ENCODE measurements around the gene FGF14. TPM values are rescaled to one million over a fixed set of nuclear protein-coding genes. Genes with fewer than 3 reads are reported as not detected.
"Not testable (repeated sequence)": the region's sequence is repeated elsewhere in the genome, so short reads cannot be mapped to it uniquely, and the experiment has no call there.

Gene FGF14
- total and polyA plus RNA-seq, 5 donors from 2014 or later = 0.09 TPM; not detected in 4

GRCh38 chr13:102089177-102089576 is 312.7 kb downstream of the FGF14 start:
- no peaks in the 10 kb centered on the region for H3K4me1 Mint-ChIP-seq

GRCh38 chr13:102073251-102073650 is 328.6 kb downstream of the FGF14 start:
- Histone ChIP-seq H3K9me3 (ENCODE audit: control insufficient read depth in 2 of 2, low read length in 2 of 2) (no peaks in the 10 kb centered on the region), H3K4me3 (ENCODE audit: low read depth, low read length) (no peak overlapping the region), H3K4me1 (ENCODE audit: control insufficient read depth, insufficient read depth, low read length, poor library complexity, severe bottlenecking) (no peaks in the 10 kb centered on the region), H3K36me3 (ENCODE audit: control insufficient read depth, insufficient read depth, low read length) (no peaks in the 10 kb centered on the region), H3K27ac (ENCODE audit: insufficient read depth, low read length, poor library complexity, severe bottlenecking) (no peak overlapping the region), H3K27me3 (ENCODE audit: control insufficient read depth, insufficient read depth, low read length) (no peaks in the 10 kb centered on the region)
- ATAC-seq (ENCODE audit: low read depth in 2 of 2) (no peak), DNase-seq (no peak)
- H3K9me3 Mint-ChIP-seq = peaks cover 0 to 3% (median 0%) of the 10 kb centered on the region in 7 donors
- no peaks in the 10 kb centered on the region for H3K36me3 Mint-ChIP-seq
- peaks cover 0 to 5% (median 0%) of the 10 kb centered on the region in 4 donors for H3K4me1 Mint-ChIP-seq
- H3K27ac Mint-ChIP-seq = no peak overlapping the region
- H3K27me3 Mint-ChIP-seq = no peaks in the 10 kb centered on the region
- no peak overlapping the region for H3K4me3 Mint-ChIP-seq

More at GRCh38 chr13:102089177-102089576, 312.7 kb downstream of the FGF14 start:
- Histone ChIP-seq H3K36me3 (ENCODE audit: control insufficient read depth, insufficient read depth, low read length) (no peaks in the 10 kb centered on the region), H3K4me1 (ENCODE audit: control insufficient read depth, insufficient read depth, low read length, poor library complexity, severe bottlenecking) (no peaks in the 10 kb centered on the region), H3K9me3 (ENCODE audit: control insufficient read depth in 2 of 2, low read length in 2 of 2) (no peaks in the 10 kb centered on the region), H3K4me3 (ENCODE audit: low read depth, low read length) (no peak overlapping the region), H3K27ac (ENCODE audit: insufficient read depth, low read length, poor library complexity, severe bottlenecking) (no peak overlapping the region), H3K27me3 (ENCODE audit: control insufficient read depth, insufficient read depth, low read length) (no peaks in the 10 kb centered on the region)
- Mint-ChIP-seq H3K9me3 (peaks cover 0 to 2% (median 0%) of the 10 kb centered on the region in 7 donors), H3K27me3 (no peaks in the 10 kb centered on the region), H3K27ac (no peak overlapping the region), H3K4me3 (no peak overlapping the region), H3K36me3 (no peaks in the 10 kb centered on the region)
- DNase-seq = no peak
- no peak for ATAC-seq (ENCODE audit: low read depth in 2 of 2)

GRCh38 chr13:102071711-102072110 is 330.1 kb downstream of the FGF14 start:
- Mint-ChIP-seq H3K9me3 (peaks cover 0 to 3% (median 0%) of the 10 kb centered on the region in 7 donors), H3K4me1 (peaks cover 0 to 5% (median 0%) of the 10 kb centered on the region in 4 donors), H3K27me3 (no peaks in the 10 kb centered on the region), H3K4me3 (no peak overlapping the region), H3K27ac (no peak overlapping the region), H3K36me3 (no peaks in the 10 kb centered on the region)
- no peaks in the 10 kb centered on the region for H3K36me3 ChIP-seq (ENCODE audit: control insufficient read depth, insufficient read depth, low read length)
- no peak overlapping the region for H3K27ac ChIP-seq (ENCODE audit: insufficient read depth, low read length, poor library complexity, severe bottlenecking)
- no peak overlapping the region for H3K4me3 ChIP-seq (ENCODE audit: low read depth, low read length)
- no peak for ATAC-seq (ENCODE audit: low read depth in 2 of 2)
- H3K27me3 ChIP-seq (ENCODE audit: control insufficient read depth, insufficient read depth, low read length) = no peaks in the 10 kb centered on the region
- H3K9me3 ChIP-seq (ENCODE audit: control insufficient read depth in 2 of 2, low read length in 2 of 2) = no peaks in the 10 kb centered on the region
- DNase-seq = no peak
- H3K4me1 ChIP-seq (ENCODE audit: control insufficient read depth, insufficient read depth, low read length, poor library complexity, severe bottlenecking) = no peaks in the 10 kb centered on the region

- not testable (repeated sequence) for H3K4me1 ChIP-seq (ENCODE audit: control insufficient read depth, insufficient read depth, low read length, poor library complexity, severe bottlenecking); ATAC-seq (ENCODE audit: low read depth in 2 of 2); H3K4me3 ChIP-seq (ENCODE audit: low read depth, low read length); H3K27ac ChIP-seq (ENCODE audit: insufficient read depth, low read length, poor library complexity, severe bottlenecking); H3K36me3 Mint-ChIP-seq; H3K4me3 Mint-ChIP-seq; H3K9me3 ChIP-seq (ENCODE audit: control insufficient read depth in 2 of 2, low read length in 2 of 2); H3K9me3 Mint-ChIP-seq; H3K27me3 Mint-ChIP-seq; H3K27ac Mint-ChIP-seq; H3K4me1 Mint-ChIP-seq; H3K27me3 ChIP-seq (ENCODE audit: control insufficient read depth, insufficient read depth, low read length); DNase-seq; H3K36me3 ChIP-seq (ENCODE audit: control insufficient read depth, insufficient read depth, low read length)
These were observed 333.5 kb downstream of the FGF14 start for GRCh38 chr13:102068323-102068722.

- peaks cover 0 to 25% (median 8%) of the 10 kb centered on the region in 7 donors for H3K9me3 Mint-ChIP-seq
- H3K4me1 Mint-ChIP-seq = no peaks in the 10 kb centered on the region
- H3K4me1 ChIP-seq (ENCODE audit: control insufficient read depth, insufficient read depth, low read length, poor library complexity, severe bottlenecking) = no peaks in the 10 kb centered on the region
- no peak overlapping the region for H3K4me3 ChIP-seq (ENCODE audit: low read depth, low read length)
- DNase-seq (no peak), ATAC-seq (ENCODE audit: low read depth in 2 of 2) (no peak)
- no peak overlapping the region for H3K27ac ChIP-seq (ENCODE audit: insufficient read depth, low read length, poor library complexity, severe bottlenecking)
- no peaks in the 10 kb centered on the region for H3K36me3 ChIP-seq (ENCODE audit: control insufficient read depth, insufficient read depth, low read length)
- no peak overlapping the region for H3K4me3 Mint-ChIP-seq
- peaks cover 5 to 20% of the 10 kb centered on the region in 2 experiments for H3K9me3 ChIP-seq (ENCODE audit: control insufficient read depth in 2 of 2, low read length in 2 of 2)
- H3K36me3 Mint-ChIP-seq = no peaks in the 10 kb centered on the region
- H3K27ac Mint-ChIP-seq = no peak overlapping the region
- no peaks in the 10 kb centered on the region for H3K27me3 Mint-ChIP-seq
- no peaks in the 10 kb centered on the region for H3K27me3 ChIP-seq (ENCODE audit: control insufficient read depth, insufficient read depth, low read length)
These were observed 346.6 kb downstream of the FGF14 start for GRCh38 chr13:102055090-102055779.

- DNase-seq = no peak
- no peaks in the 10 kb centered on the region for H3K27me3 ChIP-seq (ENCODE audit: control insufficient read depth, insufficient read depth, low read length)
- no peaks in the 10 kb centered on the region for H3K4me1 ChIP-seq (ENCODE audit: control insufficient read depth, insufficient read depth, low read length, poor library complexity, severe bottlenecking)
- H3K27ac Mint-ChIP-seq = no peak overlapping the region
- H3K4me3 Mint-ChIP-seq = no peak overlapping the region
- H3K36me3 ChIP-seq (ENCODE audit: control insufficient read depth, insufficient read depth, low read length) = no peaks in the 10 kb centered on the region
- H3K4me3 ChIP-seq (ENCODE audit: low read depth, low read length) = no peak overlapping the region
- H3K9me3 Mint-ChIP-seq = peaks cover 0 to 26% (median 5%) of the 10 kb centered on the region in 7 donors
- H3K36me3 Mint-ChIP-seq = no peaks in the 10 kb centered on the region
- H3K4me1 Mint-ChIP-seq = no peaks in the 10 kb centered on the region
- no peaks in the 10 kb centered on the region for H3K27me3 Mint-ChIP-seq
- no peak overlapping the region for H3K27ac ChIP-seq (ENCODE audit: insufficient read depth, low read length, poor library complexity, severe bottlenecking)
- peaks cover 5 to 20% of the 10 kb centered on the region in 2 experiments for H3K9me3 ChIP-seq (ENCODE audit: control insufficient read depth in 2 of 2, low read length in 2 of 2)
- ATAC-seq (ENCODE audit: low read depth in 2 of 2) = no peak
These were observed 352.0 kb downstream of the FGF14 start for GRCh38 chr13:102049853-102050252.

- H3K9me3 ChIP-seq (ENCODE audit: control insufficient read depth in 2 of 2, low read length in 2 of 2) = peaks cover 0 to 2% of the 10 kb centered on the region in 2 experiments
- DNase-seq = no peak
- H3K36me3 ChIP-seq (ENCODE audit: control insufficient read depth, insufficient read depth, low read length) = no peaks in the 10 kb centered on the region
- Mint-ChIP-seq H3K27me3 (no peaks in the 10 kb centered on the region), H3K27ac (no peak overlapping the region), H3K9me3 (peaks cover 0 to 7% (median 4%) of the 10 kb centered on the region in 7 donors), H3K4me1 (no peaks in the 10 kb centered on the region), H3K36me3 (no peaks in the 10 kb centered on the region), H3K4me3 (no peak overlapping the region)
- H3K4me3 ChIP-seq (ENCODE audit: low read depth, low read length) = no peak overlapping the region
- no peaks in the 10 kb centered on the region for H3K4me1 ChIP-seq (ENCODE audit: control insufficient read depth, insufficient read depth, low read length, poor library complexity, severe bottlenecking)
- H3K27ac ChIP-seq (ENCODE audit: insufficient read depth, low read length, poor library complexity, severe bottlenecking) = no peak overlapping the region
- H3K27me3 ChIP-seq (ENCODE audit: control insufficient read depth, insufficient read depth, low read length) = no peaks in the 10 kb centered on the region
- ATAC-seq (ENCODE audit: low read depth in 2 of 2) = no peak
These were observed 356.1 kb downstream of the FGF14 start for GRCh38 chr13:102045731-102046130.

- peak overlapping the region in 1 of 4 donors; percentile 55 for H3K4me3 Mint-ChIP-seq
These were observed 359.1 kb downstream of the FGF14 start for GRCh38 chr13:102042746-102043145.

More at GRCh38 chr13:102042746-102043145, 359.1 kb downstream of the FGF14 start:
- DNase-seq = no peak
- H3K27me3 Mint-ChIP-seq = no peaks in the 10 kb centered on the region
- H3K27ac Mint-ChIP-seq = no peak overlapping the region
- no peak for ATAC-seq (ENCODE audit: low read depth in 2 of 2)
- peaks cover 0 to 3% (median 0%) of the 10 kb centered on the region in 7 donors for H3K9me3 Mint-ChIP-seq
- H3K36me3 Mint-ChIP-seq = no peaks in the 10 kb centered on the region
- no peaks in the 10 kb centered on the region for H3K4me1 Mint-ChIP-seq
- Histone ChIP-seq H3K27ac (ENCODE audit: insufficient read depth, low read length, poor library complexity, severe bottlenecking) (no peak overlapping the region), H3K9me3 (ENCODE audit: control insufficient read depth in 2 of 2, low read length in 2 of 2) (no peaks in the 10 kb centered on the region), H3K4me1 (ENCODE audit: control insufficient read depth, insufficient read depth, low read length, poor library complexity, severe bottlenecking) (no peaks in the 10 kb centered on the region), H3K36me3 (ENCODE audit: control insufficient read depth, insufficient read depth, low read length) (no peaks in the 10 kb centered on the region), H3K27me3 (ENCODE audit: control insufficient read depth, insufficient read depth, low read length) (no peaks in the 10 kb centered on the region), H3K4me3 (ENCODE audit: low read depth, low read length) (no peak overlapping the region)
